HG02943 (cell line): ENCODE data around the gene GPANK1.
"Not testable (repeated sequence)": the region's sequence is repeated elsewhere in the genome, so short reads cannot be mapped to it uniquely, and the experiment has no call there.

Experiments used
- ATAC-seq: cut with Tn5 transposase; IDR thresholded peaks from one replicate; pipeline ENCODE4 v1.9.1; 2021; ENCODE audit warnings: mild to moderate bottlenecking, low read depth, moderate library complexity; ENCODE audit not compliant: unreplicated experiment

GPANK1 gene

GRCh38 chr6:31664790-31665500, at the start of gene GPANK1:
Gene GPANK1 (minus strand): TSS chr6:31664997. CDS start chr6:31664478, 519 bp downstream.
- ATAC-seq, result no peak

DNA sequence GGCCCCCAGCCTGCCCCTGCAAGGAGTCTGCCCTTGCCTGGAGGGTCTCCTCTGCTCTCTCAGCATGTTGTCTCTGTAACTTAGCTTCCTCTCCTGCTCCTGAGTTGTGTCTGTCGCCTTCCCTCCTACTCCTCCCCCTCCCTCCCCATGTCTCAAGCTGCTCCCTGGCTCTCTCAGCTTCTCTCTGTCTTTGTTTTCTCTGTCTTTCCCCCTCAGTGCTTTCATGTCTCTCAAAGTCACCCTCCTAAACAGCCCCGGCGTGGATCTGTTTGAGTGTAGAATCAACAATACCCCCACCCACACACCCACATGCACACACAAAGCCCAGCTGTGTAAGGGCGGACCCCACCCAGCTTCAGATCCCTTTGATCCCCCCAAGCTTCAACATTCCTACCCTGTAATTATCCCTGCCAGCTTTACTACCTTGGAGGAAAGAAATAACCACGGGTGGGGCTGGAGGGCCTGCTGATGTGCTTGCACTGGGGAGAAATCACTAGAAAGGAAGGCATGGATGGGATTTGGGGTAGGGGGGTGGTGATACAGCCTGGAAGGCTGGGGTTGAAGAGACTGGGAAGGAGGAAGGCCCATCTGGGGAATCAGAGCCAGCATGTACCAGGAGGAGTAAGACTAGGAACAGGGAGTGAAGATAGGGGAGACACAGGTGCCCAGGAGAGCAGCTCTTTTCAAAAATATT, 49.3 kb upstream of the GPANK1 start:
- ATAC-seq, result no peak

GRCh38 chr6:31713465-31713864, 48.7 kb upstream of the GPANK1 start:
- ATAC-seq, result no peak

- ATAC-seq, result no peak
These were observed 47.5 kb upstream of the GPANK1 start for GRCh38 chr6:31712296-31712695.

- ATAC-seq, result no peak
These were observed 46.4 kb upstream of the GPANK1 start for GRCh38 chr6:31711233-31711632.

- no peak for ATAC-seq
These were observed 45.9 kb upstream of the GPANK1 start for GRCh38 chr6:31710523-31711219.

GRCh38 chr6:31709157-31709556, 44.4 kb upstream of the GPANK1 start:
- ATAC-seq, result not testable (repeated sequence)

GRCh38 chr6:31708224-31708623, 43.4 kb upstream of the GPANK1 start:
- ATAC-seq, result no peak

- no peak for ATAC-seq
These were observed 42.9 kb upstream of the GPANK1 start for GRCh38 chr6:31707701-31708100.

- no peak for ATAC-seq
These were observed 41.8 kb upstream of the GPANK1 start, which contains the start of gene LY6G6F for GRCh38 chr6:31706599-31706998. Gene LY6G6F (plus strand): TSS chr6:31706866. CDS start chr6:31706907, 41 bp downstream.

DNA sequence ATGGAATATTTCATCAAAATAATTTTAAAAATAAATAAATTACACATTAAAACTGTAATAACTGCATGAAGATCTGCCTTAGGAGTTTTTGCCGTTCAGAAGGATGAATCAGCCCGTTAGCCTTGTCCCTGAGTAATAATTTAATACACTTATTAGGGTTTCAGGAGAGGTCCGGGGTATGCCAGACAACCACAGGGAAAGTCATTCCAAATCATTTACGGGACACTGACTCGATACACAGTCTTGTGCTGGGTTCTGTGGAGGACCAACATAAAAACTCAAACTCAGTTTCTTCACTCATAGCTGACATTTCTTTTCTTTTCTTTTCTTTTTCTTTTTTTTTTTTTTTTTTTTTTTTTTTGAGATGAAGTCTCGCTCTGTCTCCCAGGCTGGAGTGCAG, 41.1 kb upstream of the GPANK1 start:
- no peak for ATAC-seq

- peak; percentile 75 for ATAC-seq
These were observed 38.3 kb upstream of the GPANK1 start, which contains the start of gene ABHD16A for GRCh38 chr6:31702819-31703716. Gene ABHD16A (minus strand): TSS chr6:31703324. CDS start chr6:31703281, 43 bp downstream.

DNA sequence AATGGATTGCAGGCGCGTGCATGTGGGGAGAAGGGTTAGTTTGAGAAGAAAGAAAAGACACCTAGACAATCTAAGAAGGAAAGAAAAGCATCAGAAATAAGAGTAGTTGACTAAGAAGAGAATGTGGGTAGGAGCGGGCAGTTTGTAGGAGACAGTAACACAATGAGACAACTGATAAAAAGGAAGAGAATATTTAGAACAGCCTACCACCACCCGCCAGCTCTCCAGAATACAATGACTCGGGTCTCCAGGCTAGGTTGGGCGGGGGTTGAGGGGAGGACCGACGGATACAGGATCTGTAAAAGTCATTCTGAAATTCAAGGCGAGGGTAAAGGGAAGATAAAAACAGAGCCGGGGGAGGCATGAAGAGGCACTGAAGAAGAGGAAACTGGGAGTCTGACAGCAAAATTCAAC, 37.6 kb upstream of the GPANK1 start:
- no peak for ATAC-seq

GRCh38 chr6:31701666-31702404, 37.0 kb upstream of the GPANK1 start:
- no peak for ATAC-seq

DNA sequence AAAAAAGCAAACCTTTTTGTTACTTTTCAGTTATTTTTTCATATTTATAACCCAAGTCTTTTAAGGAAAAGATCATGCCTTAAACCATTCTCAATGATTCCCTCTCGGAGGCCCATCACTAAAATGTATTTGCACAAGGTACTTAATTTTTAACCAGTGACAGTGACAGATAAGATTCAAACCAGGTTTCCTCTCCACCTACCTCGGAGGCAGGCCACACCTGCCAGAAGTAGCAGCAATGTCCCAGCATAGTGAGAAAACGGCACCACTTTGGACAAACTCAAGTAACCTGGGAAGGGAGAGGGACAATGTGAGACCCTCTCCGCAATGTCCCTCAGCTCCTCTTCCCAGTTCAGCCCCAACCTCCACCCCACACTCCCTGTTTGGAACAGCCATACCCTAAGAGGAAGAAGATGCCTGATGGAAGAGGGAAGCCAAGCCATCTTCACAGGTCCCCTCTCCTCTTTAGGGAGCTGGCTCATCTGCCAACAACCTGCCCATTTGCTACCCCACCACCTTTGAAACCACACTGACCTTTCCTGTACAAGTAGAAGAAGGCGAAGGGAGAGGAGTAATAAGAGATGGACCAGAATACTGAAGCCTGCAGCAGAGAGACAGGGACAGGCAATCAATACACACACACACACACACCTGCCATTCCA, 36.1 kb upstream of the GPANK1 start:
- ATAC-seq, result no peak

GRCh38 chr6:31697555-31697954, 32.8 kb upstream of the GPANK1 start:
- ATAC-seq, result no peak

DNA sequence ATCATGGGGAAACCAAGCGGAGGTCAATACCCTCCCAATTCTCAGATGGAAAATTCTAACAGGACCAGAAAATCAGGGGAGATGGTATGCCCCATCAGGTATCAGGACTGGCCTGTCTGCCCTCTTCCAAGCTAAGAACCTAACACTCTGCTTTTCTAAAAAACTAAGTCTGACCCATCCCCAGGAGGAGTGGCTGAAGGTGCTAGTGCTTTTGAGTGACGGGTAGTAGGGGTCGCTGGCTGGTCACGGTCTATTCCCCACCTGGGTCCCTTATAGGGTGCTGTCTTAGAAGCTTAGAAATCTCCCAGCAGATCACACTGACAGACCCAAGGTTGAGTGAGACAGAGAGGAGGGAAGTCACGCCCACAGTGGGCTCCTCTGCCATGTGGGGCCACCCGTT, 28.7 kb upstream of the GPANK1 start:
- ATAC-seq, result no peak

DNA sequence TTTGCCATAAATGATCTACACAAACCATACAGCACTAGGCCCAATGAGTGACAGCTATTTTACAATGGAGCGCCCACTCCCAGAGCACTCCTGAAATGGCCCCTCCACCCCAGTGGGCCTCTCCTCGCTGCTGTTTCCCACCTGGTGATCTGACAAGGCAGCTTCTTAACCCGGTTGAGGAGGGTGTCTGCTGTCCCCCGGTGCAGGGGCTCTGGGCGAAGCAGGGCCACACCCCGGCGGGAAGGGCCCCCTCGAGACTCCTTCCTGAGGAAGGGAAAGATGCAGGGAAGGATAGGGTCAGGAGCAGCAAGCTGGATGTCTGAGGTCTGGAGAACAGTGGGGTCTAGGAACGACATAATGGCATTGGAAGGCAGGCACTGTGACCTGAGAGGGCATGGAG, 28.1 kb upstream of the GPANK1 start:
- no peak for ATAC-seq

GRCh38 chr6:31692353-31692752, 27.6 kb upstream of the GPANK1 start:
- ATAC-seq, result no peak
